H9 (cell line): ENCODE measurements around the gene GPC3. TPM values are rescaled to one million over a fixed set of nuclear protein-coding genes. Genes with fewer than 3 reads are reported as not detected.

Experiments
- DNase-seq: peaks from one replicate; pipeline ENCODE4 v3.0.0-alpha.2; 2017
- H2AFZ ChIP-seq: one replicate; pipeline ENCODE4 v1.6.1; 2013; ENCODE audit warnings: mild to moderate bottlenecking, low read length, control low read depth, moderate library complexity
- H2AK5ac ChIP-seq: 2 replicates; pipeline ENCODE4 v1.6.1; 2013; ENCODE audit warnings: low read length, control low read depth, mixed read lengths; ENCODE audit not compliant: insufficient read length
- H2BK120ac ChIP-seq: one replicate; pipeline ENCODE4 v1.6.1; 2013; ENCODE audit warnings: low read depth, mild to moderate bottlenecking, low read length, control low read depth, inconsistent platforms; ENCODE audit not compliant: poor library complexity, severe bottlenecking
- H2BK12ac ChIP-seq: 2 replicates; pipeline ENCODE4 v1.6.1; 2013; ENCODE audit warnings: low read length, control low read depth, mixed read lengths, low read depth; ENCODE audit not compliant: insufficient read length
- H2BK15ac ChIP-seq: 2 replicates; pipeline ENCODE4 v1.6.1; 2013; ENCODE audit warnings: low read depth, low read length, control low read depth
- H2BK20ac ChIP-seq: one replicate; pipeline ENCODE4 v1.6.1; 2013; ENCODE audit warnings: low read depth, mild to moderate bottlenecking, low read length, control low read depth, inconsistent platforms; ENCODE audit not compliant: poor library complexity, severe bottlenecking
- H2BK5ac ChIP-seq: 2 replicates; pipeline ENCODE4 v1.6.1; 2013; ENCODE audit warnings: low read length, control low read depth, mixed read lengths; ENCODE audit not compliant: insufficient read length
- H3K14ac ChIP-seq: 2 replicates; pipeline ENCODE4 v1.6.1; 2013; ENCODE audit warnings: low read length, control low read depth; ENCODE audit not compliant: insufficient read depth
- H3K18ac ChIP-seq: 2 replicates; pipeline ENCODE4 v1.6.1; 2013; ENCODE audit warnings: low read depth, mild to moderate bottlenecking, mixed read lengths, low read length, control low read depth; ENCODE audit not compliant: insufficient read length
- H3K23ac ChIP-seq: 2 replicates; pipeline ENCODE4 v1.6.1; 2013; ENCODE audit warnings: low read length, control low read depth, mixed read lengths, low read depth; ENCODE audit not compliant: insufficient read length
- H3K23me2 ChIP-seq: 2 replicates; pipeline ENCODE4 v1.6.1; 2013; ENCODE audit warnings: low read depth, mild to moderate bottlenecking, mixed read lengths, low read length, control low read depth; ENCODE audit not compliant: insufficient read length, poor library complexity, severe bottlenecking
- H3K27ac ChIP-seq: 2 replicates; pipeline ENCODE4 v1.5.1; 2013; ENCODE audit warnings: low read length, control low read depth, mixed read lengths, low read depth; ENCODE audit not compliant: insufficient read length
- H3K27me3 ChIP-seq: 2 replicates; pipeline ENCODE4 v1.6.1; 2013; ENCODE audit warnings: low read length, control low read depth, inconsistent platforms; ENCODE audit not compliant: insufficient read depth
- H3K4ac ChIP-seq: 2 replicates; pipeline ENCODE4 v1.6.1; 2013; ENCODE audit warnings: low read depth, mild to moderate bottlenecking, control low read depth, inconsistent platforms, low read length, moderate library complexity
- H3K4me1 ChIP-seq: 2 replicates; pipeline ENCODE4 v1.6.1; 2013; ENCODE audit warnings: low read length, control low read depth, inconsistent platforms; ENCODE audit not compliant: insufficient read depth
- H3K4me2 ChIP-seq: 2 replicates; pipeline ENCODE4 v1.6.1; 2013; ENCODE audit warnings: low read length, control low read depth, mixed read lengths; ENCODE audit not compliant: insufficient read length, insufficient read depth
- H3K56ac ChIP-seq: 2 replicates; pipeline ENCODE4 v1.6.1; 2013; ENCODE audit warnings: low read depth, mild to moderate bottlenecking, mixed read lengths, low read length, control low read depth; ENCODE audit not compliant: insufficient read length
- H3K79me1 ChIP-seq: 2 replicates; pipeline ENCODE4 v1.6.1; 2013; ENCODE audit warnings: low read depth, mild to moderate bottlenecking, moderate library complexity, low read length, control low read depth, inconsistent platforms; ENCODE audit not compliant: insufficient read depth, poor library complexity, severe bottlenecking
- H3K79me2 ChIP-seq: 2 replicates; pipeline ENCODE4 v1.6.1; 2013; ENCODE audit warnings: low read length, control low read depth, inconsistent platforms; ENCODE audit not compliant: insufficient read depth
- H3K9ac ChIP-seq: 2 replicates; pipeline ENCODE4 v1.6.1; 2013; ENCODE audit warnings: low read length, control low read depth, mixed read lengths; ENCODE audit not compliant: insufficient read length; ENCODE audit errors: extremely low read depth
- H3K9me3 ChIP-seq: one replicate; pipeline ENCODE4 v1.6.1; 2013; ENCODE audit warnings: low read depth, low read length, inconsistent platforms; ENCODE audit not compliant: control insufficient read depth
- H3T11ph ChIP-seq: one replicate; pipeline ENCODE4 v1.6.1; 2013; ENCODE audit warnings: mild to moderate bottlenecking, low read length, control low read depth, inconsistent platforms
- H4K20me1 ChIP-seq: one replicate; pipeline ENCODE4 v1.6.1; 2013; ENCODE audit not compliant: control insufficient read depth, insufficient read length, insufficient read depth
- H4K5ac ChIP-seq: 2 replicates; pipeline ENCODE4 v1.6.1; 2013; ENCODE audit warnings: low read depth, mild to moderate bottlenecking, mixed read lengths, low read length, control low read depth; ENCODE audit not compliant: insufficient read length
- H4K8ac ChIP-seq: replicated peaks from 2 replicates; pipeline ENCODE4 v1.6.1; 2013; ENCODE audit warnings: low read length, control low read depth, mixed read lengths, low read depth; ENCODE audit not compliant: insufficient read length
- H4K91ac ChIP-seq: 2 replicates; pipeline ENCODE4 v1.6.1; 2013; ENCODE audit warnings: low read depth, mild to moderate bottlenecking, moderate library complexity, mixed read lengths, low read length, control low read depth; ENCODE audit not compliant: insufficient read length
- H3K27ac Mint-ChIP-seq, 3 experiments: 2 replicates in 2 of 3; 3 replicates in 1 of 3; pipeline ENCODE4 v1.8.0; 2020 to 2021; ENCODE audit warnings: mixed read lengths in 3 of 3, mild to moderate bottlenecking in 1 of 3, moderate library complexity in 1 of 3
- H3K27me3 Mint-ChIP-seq: 2 replicates; pipeline ENCODE4 v1.8.0; 2021; ENCODE audit warnings: low read depth, mild to moderate bottlenecking, moderate library complexity, mixed read lengths
- H3K36me3 Mint-ChIP-seq, 3 experiments: 2 replicates in 2 of 3; 3 replicates in 1 of 3; pipeline ENCODE4 v1.8.0; 2020 to 2021; ENCODE audit warnings: low read depth in 3 of 3, mixed read lengths in 3 of 3; ENCODE audit not compliant: insufficient read depth in 1 of 3
- H3K4me1 Mint-ChIP-seq, 2 experiments: 2 replicates each; pipeline ENCODE4 v1.8.0; 2020; ENCODE audit warnings: mixed read lengths in 2 of 2
- H3K4me3 Mint-ChIP-seq, 2 experiments: 2 replicates in 1 of 2; 3 replicates in 1 of 2; pipeline ENCODE4 v1.8.0; 2020 to 2021; ENCODE audit warnings: mild to moderate bottlenecking in 2 of 2, mixed read lengths in 2 of 2, moderate library complexity in 1 of 2
- H3K9me3 Mint-ChIP-seq, 2 experiments: 2 replicates in 1 of 2; 3 replicates in 1 of 2; pipeline ENCODE4 v1.8.0; 2020; ENCODE audit warnings: mild to moderate bottlenecking in 2 of 2, mixed read lengths in 2 of 2, moderate library complexity in 1 of 2
- CTCF ChIP-seq: fragments of 200-600 bp; sonication (generic); conservative IDR thresholded peaks from 3 replicates; pipeline ENCODE4 v1.8.0; 2021; ENCODE audit warnings: antibody characterized with exemption, mild to moderate bottlenecking
- WGBS: extraction: QIAGEN DNeasy Blood & Tissue Kit; methylation state at CpG from one replicate; pipeline ENCODE4 v1.1.7; 2013; ENCODE audit warnings: missing lambda C conversion rate, low lambda C conversion rate, mixed read lengths; ENCODE audit not compliant: insufficient read length; ENCODE audit errors: extremely low coverage; 5-methylcytosine and 5-hydroxymethylcytosine counted together
- total RNA-seq: library from RNA; stranded (reverse); gene quantifications from 2 replicates; pipeline ENCODE4 v1.2.1, GENCODE V29; 2021

Gene GPC3
- total RNA-seq, 1 experiment from 2014 or later = 108 TPM

- Histone ChIP-seq H2BK15ac (no peak overlapping the region), H3K79me1 (no peaks in the 10 kb centered on the region), H4K91ac (no peak overlapping the region), H3K18ac (no peak overlapping the region), H2AFZ (no peak overlapping the region), H3K79me2 (no peaks in the 10 kb centered on the region), H3K9me3 (no peaks in the 10 kb centered on the region), H2BK120ac (no peak overlapping the region), H3K23me2 (no peaks in the 10 kb centered on the region), H3K14ac (no peak overlapping the region), H3K9ac (no peak overlapping the region), H3K27me3 (no peaks in the 10 kb centered on the region), H2BK20ac (no peak overlapping the region), H3K4ac (no peak overlapping the region), H2BK12ac (no peak overlapping the region), H3K4me2 (no peak overlapping the region), H4K8ac (no peak overlapping the region), H3K4me1 (no peaks in the 10 kb centered on the region), H3T11ph (no peak overlapping the region), H4K20me1 (no peaks in the 10 kb centered on the region), H3K27ac (no peak overlapping the region), H2BK5ac (no peak overlapping the region), H3K56ac (no peak overlapping the region), H3K23ac (no peak overlapping the region), H2AK5ac (no peak overlapping the region), H4K5ac (no peak overlapping the region)
- H3K27ac Mint-ChIP-seq = peak overlapping the region in 1 of 3 experiments; percentile 33; a peak in 1 of 7 replicates
- no peaks in the 10 kb centered on the region for H3K27me3 Mint-ChIP-seq
- TF ChIP-seq CTCF = no peak
- WGBS = no CpG with 5 or more reads among the region's 1 CpG
- no peaks in the 10 kb centered on the region for H3K9me3 Mint-ChIP-seq
- H3K4me3 Mint-ChIP-seq = no peak overlapping the region
- DNase-seq = no peak
- peaks cover 10 to 15% of the 10 kb centered on the region in 2 experiments for H3K4me1 Mint-ChIP-seq
- H3K36me3 Mint-ChIP-seq = peaks cover 0 to 11% (median 3%) of the 10 kb centered on the region in 3 experiments; a peak in 4 of 7 replicates
Measured at GRCh38 chrX:133857640-133858269, 127.6 kb downstream of the GPC3 start.
